Activated naive CD8-positive, alpha-beta T cell (primary cell): ENCODE results near the gene UGT1A3.
"Not testable (repeated sequence)": the region's sequence is repeated elsewhere in the genome, so short reads cannot be mapped to it uniquely, and the experiment has no call there.

ENCODE experiments used
- H3K27ac Mint-ChIP-seq: one replicate; pipeline ENCODE4 v1.8.0; 2021; ENCODE audit warnings: mixed read lengths
- H3K27me3 Mint-ChIP-seq: one replicate; pipeline ENCODE4 v1.8.0; 2021; ENCODE audit warnings: mixed read lengths
- H3K36me3 Mint-ChIP-seq: one replicate; pipeline ENCODE4 v1.8.0; 2021; ENCODE audit warnings: mixed read lengths
- H3K4me1 Mint-ChIP-seq: one replicate; pipeline ENCODE4 v1.8.0; 2021; ENCODE audit warnings: low read depth, mixed read lengths
- H3K4me3 Mint-ChIP-seq: one replicate; pipeline ENCODE4 v1.8.0; 2021; ENCODE audit warnings: mild to moderate bottlenecking, mixed read lengths
- H3K9me3 Mint-ChIP-seq: one replicate; pipeline ENCODE4 v1.8.0; 2021; ENCODE audit warnings: low read depth, mixed read lengths

Gene UGT1A3

DNA sequence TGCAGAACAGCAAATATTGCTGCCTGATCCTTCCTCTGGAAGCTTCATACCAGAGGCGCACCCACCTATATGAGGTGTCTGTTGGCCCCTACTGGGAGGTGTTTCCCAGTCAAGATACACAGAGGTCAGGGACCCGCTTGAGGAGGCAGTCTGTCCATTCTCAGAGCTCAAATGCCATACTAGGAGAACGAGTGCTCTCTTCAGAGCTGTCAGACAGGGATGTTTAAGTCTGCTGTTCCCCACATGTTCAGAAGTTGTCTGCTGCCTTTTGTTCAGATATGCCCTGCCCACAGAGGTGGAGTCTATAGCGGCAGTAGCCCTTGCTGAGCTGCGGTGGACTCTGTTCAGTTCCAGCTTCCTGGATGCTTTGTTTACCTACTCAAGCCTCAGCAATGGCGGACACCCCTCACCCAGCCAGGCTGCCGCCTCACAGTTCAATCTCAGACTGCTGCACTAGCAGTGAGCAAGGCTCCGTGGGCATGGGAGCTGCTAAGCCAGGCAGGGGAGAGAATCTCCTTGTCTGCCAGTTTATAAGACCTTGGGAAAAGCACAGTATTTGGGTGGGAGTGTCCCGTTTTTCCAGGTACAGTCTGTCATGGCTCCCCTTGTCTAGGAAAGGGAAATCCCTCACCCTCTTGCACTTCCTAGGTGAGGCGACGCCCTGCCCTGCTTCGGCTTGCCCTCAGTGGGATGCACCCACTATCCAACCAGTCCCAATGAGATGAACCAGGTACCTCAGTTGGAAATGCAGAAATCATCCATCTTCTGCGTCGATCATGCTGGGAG lies 8.2 kb downstream of the UGT1A3 start:
- H3K27me3 Mint-ChIP-seq = peaks cover 16% of the 10 kb centered on the region
- not testable (repeated sequence) for H3K4me3 Mint-ChIP-seq, H3K4me1 Mint-ChIP-seq, H3K9me3 Mint-ChIP-seq, H3K27ac Mint-ChIP-seq, H3K36me3 Mint-ChIP-seq

DNA sequence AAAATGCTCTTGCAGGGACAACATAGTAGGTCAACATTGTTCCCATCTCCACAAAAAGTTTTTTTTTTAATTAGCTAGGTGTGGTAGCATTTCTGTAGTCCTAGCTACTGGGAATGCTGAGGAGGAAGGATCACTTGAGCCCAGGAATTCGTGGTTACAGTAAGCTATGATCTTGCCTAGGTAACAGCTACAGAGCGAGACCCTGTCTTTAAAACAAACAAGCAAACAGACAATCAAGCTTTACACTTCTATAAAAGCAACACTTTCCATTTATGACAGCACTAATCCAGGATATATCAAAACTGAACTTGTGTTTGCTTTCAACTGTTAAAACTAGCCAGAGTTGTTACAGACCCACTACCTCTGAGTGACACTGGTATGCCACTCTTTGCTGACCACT lies 12.0 kb downstream of the UGT1A3 start:
- Mint-ChIP-seq H3K36me3 (no peaks in the 10 kb centered on the region), H3K4me3 (no peak overlapping the region), H3K27ac (no peak overlapping the region), H3K4me1 (no peaks in the 10 kb centered on the region), H3K27me3 (peaks cover 14% of the 10 kb centered on the region), H3K9me3 (no peaks in the 10 kb centered on the region)

DNA sequence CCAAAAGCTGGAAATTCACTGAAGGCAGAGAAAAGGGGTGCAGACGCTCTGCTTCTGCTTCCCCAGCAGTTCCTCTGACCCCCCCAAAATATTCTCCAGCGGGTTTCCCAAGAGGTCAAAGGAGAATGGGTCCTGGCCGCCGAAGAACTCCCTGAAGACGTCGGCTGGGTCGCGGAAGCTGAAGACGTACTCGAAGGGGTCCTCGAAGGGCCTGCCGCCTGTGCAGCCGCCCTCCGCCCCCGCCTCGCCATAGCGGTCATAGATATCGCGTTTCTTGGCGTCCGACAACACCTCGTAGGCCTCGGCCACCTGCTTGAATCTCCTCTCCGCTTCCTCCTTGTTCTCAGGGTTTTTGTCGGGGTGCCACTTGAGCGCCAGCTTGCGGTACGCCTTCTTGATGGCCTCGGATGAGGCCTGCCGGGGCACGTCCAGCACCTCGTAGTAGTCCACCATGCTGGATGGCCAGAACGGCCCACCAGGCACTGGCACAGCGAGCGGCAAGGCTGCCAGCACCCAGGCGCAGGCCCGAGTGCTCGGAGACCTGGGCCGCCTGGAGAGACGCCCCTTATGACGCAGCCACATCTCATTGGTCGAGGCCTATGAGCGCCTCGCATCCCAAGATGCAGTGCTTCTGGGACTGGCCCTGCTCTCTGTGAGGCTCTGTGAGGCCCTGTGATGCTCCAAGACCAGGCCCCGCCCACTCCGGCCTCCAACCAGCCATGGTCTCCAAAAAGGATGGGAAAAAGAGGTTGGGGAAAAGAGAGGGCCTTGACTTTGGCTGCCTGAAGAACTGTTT lies 14.8 kb downstream of the UGT1A3 start:
- H3K4me1 Mint-ChIP-seq = no peaks in the 10 kb centered on the region
- H3K9me3 Mint-ChIP-seq = no peaks in the 10 kb centered on the region
- peaks cover 14% of the 10 kb centered on the region for H3K27me3 Mint-ChIP-seq
- no peak overlapping the region for H3K27ac Mint-ChIP-seq
- no peak overlapping the region for H3K4me3 Mint-ChIP-seq
- H3K36me3 Mint-ChIP-seq = no peaks in the 10 kb centered on the region

DNA sequence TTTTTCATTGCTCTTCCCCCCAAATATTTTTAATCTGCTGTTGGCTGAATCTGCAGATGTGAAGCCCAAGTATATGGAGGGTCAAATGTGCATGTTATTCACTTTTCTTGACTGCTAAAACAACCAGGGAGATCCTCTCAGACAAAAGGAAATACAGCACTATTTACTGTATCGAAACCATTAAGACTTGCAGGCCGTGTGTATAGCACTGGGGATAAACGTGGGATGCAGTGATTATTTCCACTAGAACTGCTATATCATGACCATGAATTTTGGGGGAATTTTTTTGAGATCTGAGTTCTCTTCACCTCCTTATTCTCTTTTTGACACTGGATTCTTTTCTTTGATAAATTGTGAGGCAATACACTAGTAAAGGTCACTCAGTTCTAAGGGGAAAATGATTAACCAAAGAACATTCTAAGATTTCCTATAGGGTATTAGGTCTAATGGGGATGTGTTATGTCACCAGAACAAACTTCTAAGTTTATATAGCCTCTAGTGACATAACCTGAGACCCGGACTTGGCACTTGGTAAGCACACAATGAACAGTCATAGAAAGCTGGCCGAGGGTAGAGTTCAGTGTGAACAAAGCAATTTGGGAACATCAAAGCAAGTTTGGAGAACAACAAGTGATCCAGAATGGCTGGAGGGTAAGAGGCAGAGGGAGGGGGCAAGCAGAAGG lies 16.4 kb downstream of the UGT1A3 start:
- Mint-ChIP-seq H3K9me3 (peaks cover 5% of the 10 kb centered on the region), H3K36me3 (no peaks in the 10 kb centered on the region), H3K27ac (no peak overlapping the region), H3K4me3 (no peak overlapping the region), H3K4me1 (no peaks in the 10 kb centered on the region), H3K27me3 (peaks cover 14% of the 10 kb centered on the region)

DNA sequence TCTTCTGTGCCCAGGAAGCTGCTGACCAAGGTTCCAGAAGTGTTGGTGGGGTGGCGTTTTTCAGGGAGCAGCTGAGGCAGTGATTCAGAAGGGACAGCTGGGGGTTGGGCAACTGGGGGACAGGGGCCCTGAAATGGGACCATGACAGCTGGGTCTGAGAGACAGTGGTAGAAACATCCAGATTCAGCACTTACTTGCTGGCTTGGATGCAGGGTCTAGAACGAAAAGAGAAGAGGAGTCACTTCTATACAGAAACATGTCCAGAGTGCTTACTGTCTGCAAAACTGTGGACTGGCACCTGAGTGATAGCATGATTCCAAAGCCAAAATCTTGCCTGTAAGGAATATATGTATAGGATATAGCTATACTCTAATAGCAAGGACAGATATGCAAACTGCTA lies 17.0 kb downstream of the UGT1A3 start:
- H3K4me1 Mint-ChIP-seq, H3K27ac Mint-ChIP-seq, H3K4me3 Mint-ChIP-seq, H3K36me3 Mint-ChIP-seq, H3K9me3 Mint-ChIP-seq: not testable (repeated sequence)
- H3K27me3 Mint-ChIP-seq = peaks cover 14% of the 10 kb centered on the region

DNA sequence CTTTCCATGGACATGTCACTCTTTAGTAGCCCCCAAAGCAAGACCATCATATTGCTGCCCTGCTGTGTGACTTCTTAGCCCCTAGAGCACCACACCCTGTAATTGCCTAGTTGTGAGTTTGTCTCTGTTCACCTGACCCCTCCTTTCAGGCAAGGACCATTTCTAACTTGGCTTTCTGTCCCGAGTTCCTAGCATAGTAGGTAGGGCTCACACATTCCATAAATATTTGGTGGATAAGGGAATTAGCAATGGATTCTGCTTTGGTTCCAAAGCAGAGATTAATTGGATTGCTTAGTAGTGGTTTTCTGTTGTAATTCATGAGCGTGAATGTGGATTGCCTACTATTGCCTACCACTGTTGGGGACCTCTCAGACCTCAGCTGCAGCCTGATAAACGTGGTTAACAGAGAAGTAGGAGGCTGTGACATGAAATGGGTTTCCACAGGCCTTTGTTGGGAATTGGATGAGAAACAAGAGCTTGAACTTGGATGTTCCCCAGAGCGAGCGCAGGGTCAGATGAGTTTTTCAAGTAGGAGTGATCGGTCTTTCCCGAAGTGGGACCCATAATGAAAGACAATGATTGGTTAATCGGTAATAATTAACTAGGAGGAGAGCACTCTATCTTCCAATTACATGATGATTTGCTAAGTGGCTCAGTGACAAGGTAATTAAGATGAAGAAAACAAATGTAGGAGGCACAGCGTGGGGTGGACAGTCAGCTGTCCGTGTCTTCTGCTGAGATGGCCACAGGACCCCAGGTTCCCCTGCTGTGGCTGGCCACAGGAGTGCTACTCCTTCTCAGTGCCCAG lies 17.8 kb downstream of the UGT1A3 start:
- Mint-ChIP-seq H3K27me3 (peaks cover 14% of the 10 kb centered on the region), H3K4me3 (no peak overlapping the region), H3K9me3 (peaks cover 8% of the 10 kb centered on the region), H3K4me1 (no peaks in the 10 kb centered on the region), H3K27ac (no peak overlapping the region), H3K36me3 (peaks cover 2% of the 10 kb centered on the region)

DNA sequence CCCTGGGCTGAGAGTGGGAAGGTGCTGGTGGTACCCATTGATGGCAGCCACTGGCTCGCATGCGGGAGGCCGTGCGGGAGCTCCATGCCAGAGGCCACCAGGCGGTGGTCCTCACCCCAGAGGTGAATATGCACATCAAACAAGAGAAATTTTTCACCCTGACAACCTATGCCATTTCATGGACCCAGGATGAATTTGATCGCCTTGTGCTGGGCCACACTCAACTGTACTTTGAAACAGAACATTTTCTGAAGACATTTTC lies 18.4 kb downstream of the UGT1A3 start:
- Mint-ChIP-seq H3K4me3 (no peak overlapping the region), H3K27me3 (peaks cover 16% of the 10 kb centered on the region), H3K36me3 (peaks cover 2% of the 10 kb centered on the region), H3K4me1 (no peaks in the 10 kb centered on the region), H3K9me3 (peaks cover 10% of the 10 kb centered on the region), H3K27ac (no peak overlapping the region)

DNA sequence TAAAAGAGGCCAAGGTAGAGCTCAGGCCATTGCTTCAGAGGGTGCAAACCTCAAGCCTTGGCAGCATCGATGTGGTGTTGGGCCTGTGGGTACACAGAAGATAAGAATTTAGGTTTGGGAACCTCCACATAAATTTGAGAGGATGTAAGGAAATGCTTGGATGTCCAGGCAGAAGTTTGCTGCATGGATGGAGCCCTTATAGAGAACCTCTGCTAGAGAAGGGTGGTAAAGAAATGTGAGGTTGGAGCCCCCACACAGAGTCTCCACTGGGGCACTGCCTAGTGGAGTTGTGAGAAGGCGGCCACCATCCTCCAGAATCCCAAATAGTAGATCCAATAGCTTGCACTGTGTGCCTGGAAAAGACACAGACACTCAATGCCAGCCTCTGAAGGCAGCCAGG lies 21.8 kb downstream of the UGT1A3 start:
- H3K4me1 Mint-ChIP-seq, H3K36me3 Mint-ChIP-seq, H3K27ac Mint-ChIP-seq, H3K4me3 Mint-ChIP-seq, H3K9me3 Mint-ChIP-seq: not testable (repeated sequence)
- peaks cover 15% of the 10 kb centered on the region for H3K27me3 Mint-ChIP-seq

DNA sequence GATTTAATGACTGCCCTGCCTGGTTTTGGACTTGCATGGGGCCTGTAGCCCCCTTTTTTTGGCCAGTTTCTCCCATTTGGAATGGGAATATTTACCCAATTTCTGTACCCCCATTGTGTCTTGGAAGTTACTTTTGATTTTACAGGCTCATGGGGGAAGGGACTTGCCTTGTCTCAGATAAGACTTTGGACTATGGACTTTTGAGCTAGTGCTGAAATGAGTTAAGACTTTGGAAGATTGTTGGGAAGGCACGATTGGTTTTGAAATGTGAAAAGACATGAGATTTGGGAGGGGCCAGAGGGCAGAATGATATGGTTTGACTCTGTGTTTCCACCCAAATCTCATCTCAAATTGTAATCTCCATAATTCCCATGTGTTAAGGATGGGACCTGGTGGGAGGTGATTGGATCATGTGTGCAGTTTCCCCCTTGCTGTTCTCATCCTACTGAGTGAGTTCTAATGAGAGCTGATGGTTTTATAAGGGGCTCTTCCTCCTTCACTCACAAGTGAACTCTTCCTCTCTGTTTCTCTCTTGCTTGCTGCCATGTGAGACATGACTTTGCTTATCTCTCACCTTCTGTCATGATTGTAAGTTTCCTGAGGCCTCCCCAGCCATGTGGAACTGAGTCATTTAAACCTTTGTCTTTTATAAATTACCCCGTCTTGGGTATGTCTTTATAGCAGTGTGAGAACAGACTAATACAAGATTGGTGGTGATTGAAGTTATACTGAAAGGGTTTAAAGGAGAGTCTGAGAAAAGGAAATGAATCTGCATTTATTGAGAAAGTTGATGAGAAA lies 22.6 kb downstream of the UGT1A3 start:
- not testable (repeated sequence) for H3K27ac Mint-ChIP-seq, H3K36me3 Mint-ChIP-seq, H3K9me3 Mint-ChIP-seq, H3K4me3 Mint-ChIP-seq, H3K4me1 Mint-ChIP-seq
- H3K27me3 Mint-ChIP-seq = peaks cover 15% of the 10 kb centered on the region

DNA sequence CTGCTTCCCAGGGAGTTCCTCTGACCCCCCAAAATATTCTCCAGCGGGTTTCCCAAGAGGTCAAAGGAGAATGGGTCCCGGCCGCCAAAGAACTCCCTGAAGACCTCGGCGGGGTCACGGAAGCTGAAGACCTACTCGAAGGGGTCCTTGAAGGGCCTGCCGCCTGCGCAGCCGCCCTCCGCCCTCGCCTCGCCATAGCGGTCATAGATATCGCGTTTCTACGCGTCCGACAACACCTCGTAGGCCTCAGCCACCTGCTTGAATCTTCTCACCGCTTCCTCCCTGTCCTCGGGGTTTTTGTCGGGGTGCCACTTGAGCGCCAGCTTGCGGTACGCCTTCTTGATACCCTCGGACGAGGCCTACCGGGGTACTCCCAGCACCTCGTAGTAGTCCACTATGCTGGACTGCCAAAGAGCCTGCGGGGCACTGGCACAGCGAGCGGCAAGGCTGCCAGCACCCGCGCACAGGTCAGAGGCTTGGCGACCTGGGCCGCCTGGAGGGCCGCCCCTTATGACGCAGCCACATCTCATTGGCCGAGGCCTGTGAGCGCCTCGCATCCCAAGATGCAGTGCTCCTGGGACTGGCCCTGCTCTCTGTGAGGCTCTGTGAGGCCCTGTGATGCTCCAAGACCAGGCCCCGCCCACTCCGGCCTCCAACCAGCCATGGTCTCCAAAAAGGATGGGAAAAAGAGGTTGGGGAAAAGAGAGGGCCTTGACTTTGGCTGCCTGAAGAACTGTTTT lies 26.2 kb downstream of the UGT1A3 start:
- Mint-ChIP-seq H3K27me3 (peaks cover 6% of the 10 kb centered on the region), H3K36me3 (peaks cover 2% of the 10 kb centered on the region), H3K4me1 (no peaks in the 10 kb centered on the region)

DNA sequence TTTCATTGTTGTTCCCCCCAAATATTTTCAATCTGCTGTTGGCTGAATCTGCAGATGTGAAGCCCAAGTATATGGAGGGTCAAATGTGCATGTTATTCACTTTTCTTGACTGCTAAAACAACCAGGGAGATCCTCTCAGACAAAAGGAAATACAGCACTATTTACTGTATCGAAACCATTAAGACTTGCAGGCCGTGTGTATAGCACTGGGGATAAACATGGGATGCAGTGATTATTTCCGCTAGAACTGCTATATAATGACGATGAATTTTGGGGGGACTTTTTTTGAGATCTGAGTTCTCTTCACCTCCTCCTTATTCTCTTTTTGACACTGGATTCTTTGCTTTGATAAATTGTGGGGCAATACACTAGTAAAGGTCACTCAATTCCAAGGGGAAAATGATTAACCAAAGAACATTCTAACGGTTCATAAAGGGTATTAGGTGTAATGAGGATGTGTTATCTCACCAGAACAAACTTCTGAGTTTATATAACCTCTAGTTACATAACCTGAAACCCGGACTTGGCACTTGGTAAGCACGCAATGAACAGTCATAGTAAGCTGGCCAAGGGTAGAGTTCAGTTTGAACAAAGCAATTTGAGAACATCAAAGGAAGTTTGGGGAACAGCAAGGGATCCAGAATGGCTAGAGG lies 27.7 kb downstream of the UGT1A3 start:
- no peaks in the 10 kb centered on the region for H3K4me1 Mint-ChIP-seq
- peaks cover 2% of the 10 kb centered on the region for H3K9me3 Mint-ChIP-seq
- H3K27ac Mint-ChIP-seq = no peak overlapping the region
- peaks cover 5% of the 10 kb centered on the region for H3K27me3 Mint-ChIP-seq
- no peak overlapping the region for H3K4me3 Mint-ChIP-seq
- peaks cover 1% of the 10 kb centered on the region for H3K36me3 Mint-ChIP-seq

More for the DNA sequence above, 26.2 kb downstream of the UGT1A3 start:
- no peak overlapping the region for H3K27ac Mint-ChIP-seq
- peaks cover 6% of the 10 kb centered on the region for H3K9me3 Mint-ChIP-seq
- no peak overlapping the region for H3K4me3 Mint-ChIP-seq

DNA sequence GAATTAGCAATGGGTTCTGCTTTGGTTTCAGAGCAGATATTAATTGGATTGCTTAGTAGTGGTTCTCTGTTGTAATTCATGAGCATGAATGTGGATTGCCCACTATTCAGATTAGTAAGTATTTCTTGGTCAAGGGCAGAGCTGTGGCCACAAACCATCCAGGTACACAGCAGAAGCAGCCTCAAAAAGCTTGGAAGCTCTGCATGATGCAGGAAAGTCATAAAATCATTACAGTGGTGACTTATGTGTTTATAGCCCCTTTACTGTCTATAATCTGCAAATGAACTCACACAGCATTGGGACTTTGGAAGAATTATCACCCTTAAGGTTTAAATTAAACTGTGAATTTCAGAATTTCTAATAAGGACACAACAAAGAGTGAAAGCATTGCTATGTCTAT lies 29.3 kb downstream of the UGT1A3 start:
- Mint-ChIP-seq H3K4me1 (no peaks in the 10 kb centered on the region), H3K27me3 (no peaks in the 10 kb centered on the region), H3K4me3 (no peak overlapping the region), H3K36me3 (no peaks in the 10 kb centered on the region), H3K27ac (no peak overlapping the region), H3K9me3 (no peaks in the 10 kb centered on the region)

DNA sequence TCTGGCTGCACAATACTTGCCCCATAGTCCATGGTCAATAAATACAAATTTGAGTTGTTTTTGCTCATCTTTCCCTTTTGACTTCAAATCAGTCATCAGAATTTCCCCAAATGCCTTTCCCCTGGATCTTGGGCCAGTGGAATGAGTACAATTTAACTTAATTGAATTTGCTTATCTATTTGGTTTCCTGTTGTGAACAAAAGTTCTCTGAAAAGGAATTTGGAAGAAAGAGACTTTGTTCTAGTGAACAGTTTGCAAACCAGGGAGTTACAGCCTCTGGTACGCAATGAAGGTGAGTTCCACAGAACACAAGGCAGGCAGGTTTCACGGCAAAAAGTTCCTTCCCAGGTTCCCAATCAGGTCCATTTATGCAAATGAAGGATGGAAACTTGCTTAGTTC lies 30.0 kb downstream of the UGT1A3 start:
- no peaks in the 10 kb centered on the region for H3K4me1 Mint-ChIP-seq
- no peaks in the 10 kb centered on the region for H3K9me3 Mint-ChIP-seq
- H3K4me3 Mint-ChIP-seq = no peak overlapping the region
- H3K27ac Mint-ChIP-seq = no peak overlapping the region
- H3K27me3 Mint-ChIP-seq = peaks cover 5% of the 10 kb centered on the region
- H3K36me3 Mint-ChIP-seq = no peaks in the 10 kb centered on the region
